GM12874 (cell line): Measurements from ENCODE around the gene APBB2.
A peak's percentile ranks its signal among the peaks of the same experiment; 100 is the strongest.

Experiments
- TF ChIP-seq, protein P1 (sequence below): IDR thresholded peaks from 2 replicates; pipeline ENCODE4 v1.5.1; 2011; ENCODE audit warnings: low read depth, mild to moderate bottlenecking, control low read depth, low read length, moderate library complexity; ENCODE audit not compliant: insufficient read depth

Gene APBB2

DNA sequence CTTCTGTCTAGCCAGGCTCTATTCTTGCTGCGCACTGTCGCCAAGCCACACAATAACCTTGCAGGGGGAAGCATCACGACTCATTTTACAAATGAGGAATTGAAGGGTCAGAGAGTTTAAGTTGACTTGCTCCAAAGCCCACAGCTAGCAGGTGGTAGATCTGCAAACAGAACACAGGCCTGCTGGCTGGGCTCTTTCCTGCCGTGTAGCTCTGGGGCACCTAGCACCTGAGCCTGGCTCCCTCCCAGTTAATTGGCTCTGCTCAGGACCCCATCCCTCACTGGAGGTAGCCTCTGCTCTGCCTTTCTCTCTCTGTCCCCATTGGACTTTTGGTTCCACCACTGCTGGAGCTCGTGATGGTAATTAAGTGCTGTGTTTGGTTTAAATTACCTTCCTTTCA lies 366.1 kb downstream of the APBB2 start:
- TF ChIP-seq, protein P1, sequence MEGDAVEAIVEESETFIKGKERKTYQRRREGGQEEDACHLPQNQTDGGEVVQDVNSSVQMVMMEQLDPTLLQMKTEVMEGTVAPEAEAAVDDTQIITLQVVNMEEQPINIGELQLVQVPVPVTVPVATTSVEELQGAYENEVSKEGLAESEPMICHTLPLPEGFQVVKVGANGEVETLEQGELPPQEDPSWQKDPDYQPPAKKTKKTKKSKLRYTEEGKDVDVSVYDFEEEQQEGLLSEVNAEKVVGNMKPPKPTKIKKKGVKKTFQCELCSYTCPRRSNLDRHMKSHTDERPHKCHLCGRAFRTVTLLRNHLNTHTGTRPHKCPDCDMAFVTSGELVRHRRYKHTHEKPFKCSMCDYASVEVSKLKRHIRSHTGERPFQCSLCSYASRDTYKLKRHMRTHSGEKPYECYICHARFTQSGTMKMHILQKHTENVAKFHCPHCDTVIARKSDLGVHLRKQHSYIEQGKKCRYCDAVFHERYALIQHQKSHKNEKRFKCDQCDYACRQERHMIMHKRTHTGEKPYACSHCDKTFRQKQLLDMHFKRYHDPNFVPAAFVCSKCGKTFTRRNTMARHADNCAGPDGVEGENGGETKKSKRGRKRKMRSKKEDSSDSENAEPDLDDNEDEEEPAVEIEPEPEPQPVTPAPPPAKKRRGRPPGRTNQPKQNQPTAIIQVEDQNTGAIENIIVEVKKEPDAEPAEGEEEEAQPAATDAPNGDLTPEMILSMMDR, result no peak

GRCh38 chr4:40846532-40846931 lies 367.8 kb downstream of the APBB2 start:
- TF ChIP-seq, protein P1, result no peak

- TF ChIP-seq, protein P1, result no peak
Measured at GRCh38 chr4:40845154-40845835, 369.0 kb downstream of the APBB2 start.

- TF ChIP-seq, protein P1, result no peak
Measured at GRCh38 chr4:40844261-40844660, 370.1 kb downstream of the APBB2 start.

DNA sequence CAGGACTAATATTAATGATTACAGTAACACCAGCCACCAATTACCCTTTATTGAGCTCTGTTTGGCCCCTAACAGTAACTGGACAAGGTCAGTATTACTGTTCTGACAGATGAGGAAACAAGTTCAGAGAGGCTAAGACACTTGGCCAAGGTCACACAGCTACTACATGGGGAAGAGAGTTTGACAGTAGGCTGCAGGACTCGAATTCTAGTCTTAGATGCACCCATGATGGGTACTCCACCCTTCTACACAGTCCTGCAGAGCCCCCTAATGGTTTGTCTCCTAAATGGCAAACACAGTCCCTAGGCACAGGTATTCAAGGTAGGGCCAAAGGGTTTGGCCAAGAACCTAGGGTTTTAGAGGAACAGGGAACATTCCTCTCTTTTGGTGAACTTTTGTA lies 370.6 kb downstream of the APBB2 start:
- TF ChIP-seq, protein P1, result peak; percentile 53; the same call in 1 of the 2 replicates

DNA sequence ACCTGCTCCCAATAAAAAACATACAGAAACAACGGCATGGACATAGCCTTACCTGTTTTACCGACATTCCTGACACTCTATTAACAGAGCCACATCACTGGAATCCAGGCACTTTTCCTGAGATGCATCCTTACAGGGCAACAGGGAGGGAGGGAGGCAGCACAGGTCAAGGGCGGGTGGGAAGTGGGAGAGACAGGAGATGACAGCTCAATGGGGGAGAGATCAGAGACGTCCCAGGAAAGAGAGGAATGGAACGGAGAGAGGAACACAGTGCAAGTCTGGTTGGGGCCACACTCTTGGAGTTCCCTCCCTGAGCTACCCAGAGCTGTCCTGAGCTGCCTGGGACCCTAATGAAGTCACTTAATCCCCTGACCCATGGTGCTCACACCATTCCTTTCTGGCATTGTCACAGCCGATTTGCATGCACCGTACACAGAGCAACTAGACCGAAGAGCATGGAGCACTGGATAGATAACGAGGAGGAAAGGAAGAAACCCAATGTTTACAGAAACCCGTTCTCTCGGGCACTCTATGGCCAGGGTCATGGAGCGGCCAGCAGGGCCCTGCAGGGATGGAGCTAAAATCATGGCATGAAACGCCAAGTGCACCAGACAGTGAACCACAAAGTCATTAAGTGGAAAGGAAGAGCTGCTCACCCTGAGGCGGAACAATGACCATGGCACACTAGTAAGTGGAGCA lies 371.5 kb downstream of the APBB2 start:
- TF ChIP-seq, protein P1, result no peak

- TF ChIP-seq, protein P1, result no peak
Measured at GRCh38 chr4:40842318-40842717, 372.0 kb downstream of the APBB2 start.
